Lung (tissue), 12 donors: ENCODE data around the gene MX1. TPM values are rescaled to one million over a fixed set of nuclear protein-coding genes. Genes with fewer than 3 reads are reported as not detected.

ENCODE experiments used
- ATAC-seq: fragments of 200-7000 bp; cut with Tn5 transposase; one replicate; pipeline ENCODE4 v1.9.1; 2020; ENCODE audit warnings: moderate number of reproducible peaks; ENCODE audit not compliant: insufficient read depth, low FRiP score
- DNase-seq, 3 donors: peaks; one replicate each; pipeline ENCODE4 v3.0.0-alpha.2; 2013 to 2017
- H3K27ac ChIP-seq, 2 donors: one replicate each; pipeline ENCODE4 v1.5.1; 2013; ENCODE audit warnings: mild to moderate bottlenecking in 2 of 2, moderate library complexity in 2 of 2, control low read depth in 1 of 2, inconsistent platforms in 1 of 2, low read depth in 1 of 2, low read length in 1 of 2
- H3K27me3 ChIP-seq, 3 donors: one replicate each; pipeline ENCODE4 v1.5.1; 2013; ENCODE audit warnings: low read length in 2 of 3; ENCODE audit not compliant: control insufficient read depth in 3 of 3, insufficient read depth in 3 of 3
- H3K36me3 ChIP-seq, 4 donors: one replicate each; pipeline ENCODE4 v1.5.1; 2013; ENCODE audit warnings: low read length in 4 of 4, mild to moderate bottlenecking in 1 of 4, moderate library complexity in 1 of 4; ENCODE audit not compliant: control insufficient read depth in 4 of 4, insufficient read depth in 4 of 4
- H3K4me1 ChIP-seq, 5 donors: one replicate each; pipeline ENCODE4 v1.5.1; 2013; ENCODE audit warnings: low read length in 5 of 5, mild to moderate bottlenecking in 2 of 5, moderate library complexity in 1 of 5; ENCODE audit not compliant: control insufficient read depth in 5 of 5, insufficient read depth in 5 of 5
- H3K4me3 ChIP-seq: one replicate; pipeline ENCODE4 v1.5.1; 2013; ENCODE audit warnings: mild to moderate bottlenecking, control low read depth, moderate library complexity
- H3K9ac ChIP-seq, 2 donors: one replicate each; pipeline ENCODE4 v1.5.1; 2013; ENCODE audit warnings: low read length in 2 of 2, control low read depth in 1 of 2; ENCODE audit not compliant: insufficient read depth in 1 of 2
- H3K9me3 ChIP-seq, 4 donors: one replicate each; pipeline ENCODE4 v1.5.1; 2013; ENCODE audit warnings: low read length in 3 of 4, mild to moderate bottlenecking in 1 of 4, moderate library complexity in 1 of 4; ENCODE audit not compliant: control insufficient read depth in 4 of 4, insufficient read depth in 3 of 4
- CTCF ChIP-seq: IDR thresholded peaks from 2 replicates; pipeline ENCODE4 v1.5.1; 2012; ENCODE audit warnings: mild to moderate bottlenecking; ENCODE audit errors: control extremely low read depth, extremely low read depth
- WGBS, 2 donors: extraction: QIAGEN DNeasy Blood & Tissue Kit; methylation state at CpG; one replicate each; pipeline ENCODE4 v1.1.7; 2013; 5-methylcytosine and 5-hydroxymethylcytosine counted together
- polyA plus RNA-seq, 2 donors: library from polyadenylated mRNA; stranded (reverse); fragments of 200-250 nt; gene quantifications; one replicate each; pipeline ENCODE4 v1.2.1, GENCODE V29; 2013
- total RNA-seq, 2 donors: library from RNA; depleted of rRNA in 1 of 2; stranded (reverse); fragments of >200 nt in 1 of 2; gene quantifications; one replicate each; pipeline ENCODE4 v1.2.1, GENCODE V29; 2014 to 2021
- donor health status: control.
- donor health status: control.
- donor health status: Bipolar disorder and iron deficiency.
- donor health status: healthy.
- donor health status: DM: yes; HTN: yes; CAD: no.

The MX1 gene
- total and polyA plus RNA-seq, 4 donors: 18.9 to 43.5 (median 31.3) TPM

GRCh38 chr21:41441546-41441945 lies 15.5 kb downstream of the MX1 start:
- Histone ChIP-seq H3K4me3 (no peak overlapping the region), H3K4me1 (no peaks in the 10 kb centered on the region), H3K27me3 (no peaks in the 10 kb centered on the region), H3K27ac (no peak overlapping the region), H3K9ac (no peak overlapping the region), H3K36me3 (peaks cover 0 to 54% (median 8%) of the 10 kb centered on the region in 4 donors), H3K9me3 (no peaks in the 10 kb centered on the region)
- no peak for DNase-seq
- no peak for TF ChIP-seq CTCF
- no peak for ATAC-seq
- WGBS, 2 donors: 96% methylated on average over 14 of the region's 14 CpGs

GRCh38 chr21:41442481-41443186 lies 16.6 kb downstream of the MX1 start:
- H3K36me3 ChIP-seq: peaks cover 0 to 53% (median 9%) of the 10 kb centered on the region in 4 donors
- WGBS, 2 donors: 95 to 99% methylated on average over 2 of the region's 2 CpGs

GRCh38 chr21:41443562-41443961 lies 17.5 kb downstream of the MX1 start:
- Histone ChIP-seq H3K27ac (no peak overlapping the region), H3K4me3 (no peak overlapping the region), H3K9me3 (no peaks in the 10 kb centered on the region), H3K36me3 (peaks cover 0 to 51% (median 6%) of the 10 kb centered on the region in 4 donors), H3K4me1 (no peaks in the 10 kb centered on the region), H3K9ac (no peak overlapping the region), H3K27me3 (no peaks in the 10 kb centered on the region)
- TF ChIP-seq CTCF: no peak
- 93 to 94% methylated on average over 7 of the region's 7 CpGs for WGBS, 2 donors
- no peak for ATAC-seq
- no peak for DNase-seq

More at GRCh38 chr21:41442481-41443186, 16.6 kb downstream of the MX1 start:
- Histone ChIP-seq H3K4me3 (no peak overlapping the region), H3K27me3 (no peaks in the 10 kb centered on the region), H3K27ac (no peak overlapping the region), H3K9me3 (no peaks in the 10 kb centered on the region), H3K9ac (no peak overlapping the region), H3K4me1 (no peaks in the 10 kb centered on the region)
- TF ChIP-seq CTCF: no peak
- DNase-seq: no peak
- ATAC-seq: no peak
